OCI-LY7 (cell line): ENCODE data around the gene MRPL46. TPM values are rescaled to one million over a fixed set of nuclear protein-coding genes. Genes with fewer than 3 reads are reported as not detected.

Experiments
- BruUV-seq: library from RNA; stranded (reverse); fragments of 400-500 nt; replicated peaks from 2 replicates; lab custom pipeline; 2021; lab: Mats Ljungman, UMichigan
- CTCF ChIA-PET: fragments of 300-600 bp; sonication (Branson Sonifier 250); formaldehyde crosslinking; loops from one replicate; lab custom pipeline; 2022; ENCODE audit warnings: antibody characterized with exemption; ENCODE audit not compliant: unreplicated experiment; lab: Charles Lee
- POLR2A ChIA-PET: fragments of 300-600 bp; sonication (Branson Sonifier 250); formaldehyde crosslinking; loops from one replicate; lab custom pipeline; 2022; ENCODE audit warnings: antibody characterized with exemption; lab: Charles Lee
- DNase-seq: peaks from one replicate; pipeline ENCODE4 v3.0.0-alpha.2; 2015; ENCODE audit warnings: low spot score
- H2AFZ ChIP-seq: fragments of 200-600 bp; sonication (generic), shearing (Covaris generic); 2 replicates; pipeline ENCODE4 v1.6.1; 2014; ENCODE audit warnings: mild to moderate bottlenecking, antibody characterized with exemption, low read length, moderate library complexity
- H3K27ac ChIP-seq: fragments of 200-600 bp; sonication (generic); 2 replicates; pipeline ENCODE4 v1.5.1; 2014; ENCODE audit warnings: mixed run types, low read depth, mild to moderate bottlenecking, moderate library complexity, low read length, inconsistent platforms; ENCODE audit not compliant: poor library complexity, severe bottlenecking
- H3K36me3 ChIP-seq: fragments of 200-600 bp; sonication (generic); 2 replicates; pipeline ENCODE4 v1.6.1; 2014; ENCODE audit warnings: mild to moderate bottlenecking, antibody characterized with exemption, low read length, moderate library complexity, mixed read lengths; ENCODE audit not compliant: insufficient read depth
- H3K4me1 ChIP-seq: fragments of 200-600 bp; sonication (generic); 2 replicates; pipeline ENCODE4 v1.5.1; 2014; ENCODE audit warnings: mild to moderate bottlenecking, low read length; ENCODE audit not compliant: insufficient read depth, poor library complexity, severe bottlenecking
- H3K4me2 ChIP-seq: fragments of 200-600 bp; sonication (generic); 2 replicates; pipeline ENCODE4 v1.6.1; 2014; ENCODE audit warnings: mild to moderate bottlenecking, low read length
- H3K4me3 ChIP-seq: fragments of 200-600 bp; sonication (generic); 2 replicates; pipeline ENCODE4 v1.5.1; 2014; ENCODE audit warnings: mild to moderate bottlenecking, low read depth, low read length; ENCODE audit not compliant: poor library complexity, severe bottlenecking
- H3K79me2 ChIP-seq: fragments of 200-600 bp; sonication (generic); 2 replicates; pipeline ENCODE4 v1.6.1; 2016; ENCODE audit warnings: low read depth, mild to moderate bottlenecking, low read length, moderate library complexity, mixed read lengths; ENCODE audit not compliant: insufficient read depth
- H3K9me2 ChIP-seq: fragments of 200-600 bp; sonication (generic); 2 replicates; pipeline ENCODE4 v1.6.1; 2016; ENCODE audit warnings: mild to moderate bottlenecking, low read length, mixed read lengths; ENCODE audit not compliant: insufficient read depth
- H3K9me3 ChIP-seq: fragments of 200-600 bp; sonication (generic); 2 replicates; pipeline ENCODE4 v1.6.1; 2014; ENCODE audit warnings: mild to moderate bottlenecking, mixed run types, low read length, mixed read lengths
- H4K20me1 ChIP-seq: fragments of 200-600 bp; sonication (generic); 2 replicates; pipeline ENCODE4 v1.6.1; 2014; ENCODE audit warnings: mild to moderate bottlenecking, antibody characterized with exemption, low read length, moderate library complexity, mixed read lengths; ENCODE audit not compliant: insufficient read depth
- EZH2phosphoT487 ChIP-seq: fragments of 200-600 bp; sonication (generic); IDR thresholded peaks from 2 replicates; pipeline ENCODE4 v1.6.1; 2018; ENCODE audit warnings: low read depth, borderline replicate concordance, mild to moderate bottlenecking, mixed run types, antibody characterized with exemption, low read length, moderate library complexity, mixed read lengths
- intact Hi-C: fragments of 100-400 bp; cut with micrococcal nuclease; formaldehyde crosslinking; loops from one replicate; pipeline ENCODE4 v1.10.0; 2022; ENCODE audit not compliant: unreplicated experiment
- total RNA-seq, 2 experiments: library from RNA; depleted of rRNA in 1 of 2; stranded (reverse); fragments of >200 nt in 1 of 2; shearing (Covaris generic) in 1 of 2; gene quantifications; 2 replicates each; pipeline ENCODE4 v1.2.3, GENCODE V29; 2014 to 2022
- TF ChIP-seq, protein P1 (sequence below): fragments of 200-600 bp; sonication (generic); conservative IDR thresholded peaks from 2 replicates; pipeline ENCODE4 v1.5.1; 2014; ENCODE audit warnings: mild to moderate bottlenecking, antibody characterized with exemption, low read length, moderate library complexity, mixed read lengths

Gene MRPL46
- total RNA-seq, 2 experiments from 2014 or later, result 30.4 to 37.2 TPM

- no TSS peak for BruUV-seq
- no peak overlapping the region for H3K4me3 ChIP-seq
- H3K4me1 ChIP-seq, result peaks cover 6% of the 10 kb centered on the region
- H2AFZ ChIP-seq, result no peak overlapping the region
- no peaks in the 10 kb centered on the region for H3K79me2 ChIP-seq
- ChIA-PET POLR2A (interaction anchor here (1.0 to 2.1 kb wide), 2 partner anchors 47 to 84 kb away, joined by 3 to 9 read pairs; no protein-coding TSS in a partner anchor), CTCF (interaction anchor here (1.0 to 4.1 kb wide), 3 partner anchors 57 to 204 kb away, joined by 3 to 26 read pairs (median 4); no protein-coding TSS in a partner anchor)
- H3K9me3 ChIP-seq, result peaks cover 8% of the 10 kb centered on the region
- no peaks in the 10 kb centered on the region for H3K36me3 ChIP-seq
- H4K20me1 ChIP-seq, result no peaks in the 10 kb centered on the region
- H3K9me2 ChIP-seq, result no peaks in the 10 kb centered on the region
- no peak overlapping the region for H3K4me2 ChIP-seq
- intact Hi-C loops, result no loop called here
- no peak overlapping the region for H3K27ac ChIP-seq
- DNase-seq, result no peak
- TF ChIP-seq, protein P1, sequence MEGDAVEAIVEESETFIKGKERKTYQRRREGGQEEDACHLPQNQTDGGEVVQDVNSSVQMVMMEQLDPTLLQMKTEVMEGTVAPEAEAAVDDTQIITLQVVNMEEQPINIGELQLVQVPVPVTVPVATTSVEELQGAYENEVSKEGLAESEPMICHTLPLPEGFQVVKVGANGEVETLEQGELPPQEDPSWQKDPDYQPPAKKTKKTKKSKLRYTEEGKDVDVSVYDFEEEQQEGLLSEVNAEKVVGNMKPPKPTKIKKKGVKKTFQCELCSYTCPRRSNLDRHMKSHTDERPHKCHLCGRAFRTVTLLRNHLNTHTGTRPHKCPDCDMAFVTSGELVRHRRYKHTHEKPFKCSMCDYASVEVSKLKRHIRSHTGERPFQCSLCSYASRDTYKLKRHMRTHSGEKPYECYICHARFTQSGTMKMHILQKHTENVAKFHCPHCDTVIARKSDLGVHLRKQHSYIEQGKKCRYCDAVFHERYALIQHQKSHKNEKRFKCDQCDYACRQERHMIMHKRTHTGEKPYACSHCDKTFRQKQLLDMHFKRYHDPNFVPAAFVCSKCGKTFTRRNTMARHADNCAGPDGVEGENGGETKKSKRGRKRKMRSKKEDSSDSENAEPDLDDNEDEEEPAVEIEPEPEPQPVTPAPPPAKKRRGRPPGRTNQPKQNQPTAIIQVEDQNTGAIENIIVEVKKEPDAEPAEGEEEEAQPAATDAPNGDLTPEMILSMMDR, result no peak
- TF ChIP-seq EZH2phosphoT487, result no peak
These were observed 18.2 kb downstream of the MRPL46 start for GRCh38 chr15:88448991-88449461.

DNA sequence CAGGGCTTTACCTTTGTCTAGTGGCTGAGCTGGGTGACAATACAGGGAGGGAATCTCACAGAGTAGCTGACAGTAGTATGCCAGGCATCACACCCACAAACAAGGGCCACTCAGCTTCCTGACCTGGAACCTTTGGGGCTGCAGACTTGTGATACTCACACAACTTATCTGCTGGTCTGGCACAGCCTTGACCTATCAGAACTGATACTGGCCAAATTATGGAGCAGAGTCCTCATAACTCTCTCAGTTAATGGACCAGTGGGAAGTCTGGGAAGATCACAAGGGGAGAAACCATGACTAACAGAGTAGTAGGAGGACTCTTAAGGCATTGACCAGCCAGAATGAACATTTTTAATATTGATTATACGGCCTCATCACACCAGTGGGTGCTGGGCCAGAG, 19.4 kb downstream of the MRPL46 start:
- no peak overlapping the region for H2AFZ ChIP-seq
- TF ChIP-seq, protein P1, result no peak
- TF ChIP-seq EZH2phosphoT487, result no peak
- H3K36me3 ChIP-seq, result no peaks in the 10 kb centered on the region; the same call in 1 of the 2 replicates
- intact Hi-C loops, result no loop called here
- peaks cover 15% of the 10 kb centered on the region for H3K9me3 ChIP-seq
- CTCF ChIA-PET, result interaction anchor here (1.5 to 4.1 kb wide), 3 partner anchors 46 to 202 kb away, joined by 3 to 26 read pairs (median 5); no protein-coding TSS in a partner anchor
- POLR2A ChIA-PET, result interaction anchor here (0.8 to 2.1 kb wide), 3 partner anchors 46 to 111 kb away, joined by 3 to 9 read pairs (median 4); no protein-coding TSS in a partner anchor
- DNase-seq, result no peak
- H3K79me2 ChIP-seq, result no peaks in the 10 kb centered on the region
- H3K4me2 ChIP-seq, result no peak overlapping the region
- no peaks in the 10 kb centered on the region for H3K9me2 ChIP-seq
- no peaks in the 10 kb centered on the region for H4K20me1 ChIP-seq
- H3K4me1 ChIP-seq, result peaks cover 6% of the 10 kb centered on the region
- no peak overlapping the region for H3K27ac ChIP-seq
- BruUV-seq, result no TSS peak
- H3K4me3 ChIP-seq, result no peak overlapping the region

DNA sequence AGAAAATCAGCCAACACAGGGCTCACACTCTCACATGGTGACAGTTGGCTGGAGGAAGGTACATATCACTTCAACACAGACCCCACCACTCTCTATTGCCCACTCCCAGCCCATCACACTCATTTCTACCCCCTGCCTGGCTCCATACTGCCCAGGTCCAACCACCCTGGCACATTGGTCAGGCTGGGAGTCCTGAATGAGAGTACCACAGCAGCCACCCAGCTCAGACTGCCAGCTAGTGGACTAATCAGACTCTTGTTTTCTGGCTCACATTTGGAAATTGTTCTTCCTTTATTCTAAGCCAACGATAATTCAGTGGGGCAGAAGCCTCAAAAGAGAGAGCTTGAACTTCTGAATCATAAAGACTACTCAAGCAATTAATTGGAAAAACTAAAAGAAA, 20.0 kb downstream of the MRPL46 start:
- TF ChIP-seq, protein P1, result peak; percentile 50
- TF ChIP-seq EZH2phosphoT487, result no peak
- no peak overlapping the region for H3K4me3 ChIP-seq
- intact Hi-C loops, result no loop called here
- H3K9me3 ChIP-seq, result peaks cover 15% of the 10 kb centered on the region
- no TSS peak for BruUV-seq
- H4K20me1 ChIP-seq, result no peaks in the 10 kb centered on the region
- peaks cover 6% of the 10 kb centered on the region for H3K4me1 ChIP-seq
- H3K36me3 ChIP-seq, result no peaks in the 10 kb centered on the region; the same call in 1 of the 2 replicates
- no peak overlapping the region for H3K27ac ChIP-seq
- no peaks in the 10 kb centered on the region for H3K79me2 ChIP-seq
- no peak overlapping the region for H2AFZ ChIP-seq
- ChIA-PET CTCF (interaction anchor here (1.5 kb wide), 1 partner anchor 46 kb away, joined by 5 read pairs; no protein-coding TSS in a partner anchor), POLR2A (interaction anchor here (0.8 to 2.1 kb wide), 2 partner anchors 45 to 111 kb away, joined by 4 to 9 read pairs; no protein-coding TSS in a partner anchor)
- H3K9me2 ChIP-seq, result no peaks in the 10 kb centered on the region
- H3K4me2 ChIP-seq, result no peak overlapping the region
- peak; percentile 28 for DNase-seq
